Activated T-helper 1 cell treated with anti-CD3 and anti-CD28 coated beads, Interleukin-12 subunit alpha, Interleukin-12 subunit beta, Interleukin-2, Interleukin-4 antibody, amounts not matched to agents 30 ng/mL and 10 ng/mL and 1 ng/mL, durations not matched to agents 14 hours and 24 hours and 36 hours (primary cell): ENCODE measurements around the gene NKAIN2. TPM values are rescaled to one million over a fixed set of nuclear protein-coding genes. Genes with fewer than 3 reads are reported as not detected.

Experiments
- DNase-seq: peaks from one replicate; pipeline ENCODE4 v3.0.0; 2021; ENCODE audit warnings: low spot score
- H3K27ac Mint-ChIP-seq: one replicate; pipeline ENCODE4 v1.8.0; 2021; ENCODE audit warnings: mild to moderate bottlenecking, mixed read lengths
- H3K27me3 Mint-ChIP-seq: one replicate; pipeline ENCODE4 v1.8.0; 2022; ENCODE audit warnings: mild to moderate bottlenecking, moderate library complexity, mixed read lengths; ENCODE audit not compliant: insufficient read depth
- H3K36me3 Mint-ChIP-seq: one replicate; pipeline ENCODE4 v1.8.0; 2021; ENCODE audit warnings: low read depth, mixed read lengths
- H3K4me1 Mint-ChIP-seq: one replicate; pipeline ENCODE4 v1.8.0; 2021; ENCODE audit warnings: low read depth, mixed read lengths
- H3K4me3 Mint-ChIP-seq: one replicate; pipeline ENCODE4 v1.8.0; 2021; ENCODE audit warnings: mild to moderate bottlenecking, moderate library complexity, mixed read lengths
- H3K9me3 Mint-ChIP-seq: one replicate; pipeline ENCODE4 v1.8.0; 2021; ENCODE audit warnings: mixed read lengths
- intact Hi-C: fragments of 100-400 bp; cut with micrococcal nuclease; formaldehyde crosslinking; loops from one replicate; pipeline ENCODE4 v1.15.1; 2024
- total RNA-seq: library from RNA; stranded (reverse); gene quantifications from 2 replicates; pipeline ENCODE4 v1.2.3, GENCODE V29; 2022

The NKAIN2 gene
- total RNA-seq, 1 donor from 2014 or later: not detected

DNA sequence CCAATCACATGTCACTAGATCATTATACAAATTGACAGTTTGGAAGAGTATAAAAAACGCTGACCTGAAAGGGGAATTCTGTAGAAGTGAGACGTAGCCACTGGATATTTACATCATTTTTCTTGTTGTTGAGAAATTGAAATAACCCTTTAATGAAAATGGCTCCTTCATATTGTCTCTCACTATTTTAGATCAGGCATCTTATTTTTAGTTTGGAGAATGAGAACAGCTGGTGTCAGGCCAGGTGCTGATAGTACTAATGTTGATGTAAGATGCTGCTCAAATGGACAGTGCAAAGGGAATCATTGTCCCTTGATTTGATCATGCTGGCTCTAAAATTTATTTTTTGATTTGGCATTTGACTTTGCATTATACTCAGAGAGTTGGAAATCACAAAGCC is 17.4 kb downstream of the NKAIN2 start:
- intact Hi-C loops: no loop called here
- Mint-ChIP-seq H3K4me3 (no peak overlapping the region), H3K9me3 (no peaks in the 10 kb centered on the region), H3K36me3 (no peaks in the 10 kb centered on the region), H3K4me1 (no peaks in the 10 kb centered on the region), H3K27me3 (no peaks in the 10 kb centered on the region), H3K27ac (no peak overlapping the region)
- no peak for DNase-seq

DNA sequence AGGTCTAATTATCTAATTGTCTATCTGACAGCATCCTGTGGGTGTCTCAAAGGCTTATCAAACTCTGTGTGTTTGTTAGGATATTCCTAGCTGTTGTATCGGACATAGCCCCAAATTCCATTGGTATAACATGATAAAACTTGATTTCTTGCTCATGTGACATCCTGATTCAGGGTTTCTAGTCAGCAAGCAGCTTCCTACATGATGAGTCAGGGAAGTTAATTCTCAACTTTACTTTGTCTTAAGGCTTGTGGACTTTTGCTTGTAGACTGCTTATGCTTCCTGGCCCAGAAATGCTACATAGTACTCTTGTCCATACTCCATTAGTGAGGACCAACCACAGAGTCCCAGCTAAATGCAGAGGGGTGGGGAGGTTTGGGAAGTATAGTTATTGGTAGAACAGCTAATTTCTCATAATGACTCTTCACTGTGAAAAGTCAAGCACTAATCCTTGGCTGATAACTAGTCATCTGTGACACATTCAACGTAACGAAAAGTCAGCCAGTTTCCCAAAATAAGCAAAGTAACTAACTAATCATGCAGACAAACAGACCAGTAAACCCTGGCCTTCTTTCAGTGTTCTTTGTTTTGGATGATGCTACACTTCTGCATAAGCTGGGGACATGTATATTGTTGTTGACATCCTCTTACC is 25.8 kb downstream of the NKAIN2 start:
- intact Hi-C loops: no loop called here
- H3K4me3 Mint-ChIP-seq: no peak overlapping the region
- H3K36me3 Mint-ChIP-seq: no peaks in the 10 kb centered on the region
- no peak for DNase-seq
- H3K27ac Mint-ChIP-seq: no peak overlapping the region
- no peaks in the 10 kb centered on the region for H3K9me3 Mint-ChIP-seq
- no peaks in the 10 kb centered on the region for H3K27me3 Mint-ChIP-seq
- no peaks in the 10 kb centered on the region for H3K4me1 Mint-ChIP-seq

DNA sequence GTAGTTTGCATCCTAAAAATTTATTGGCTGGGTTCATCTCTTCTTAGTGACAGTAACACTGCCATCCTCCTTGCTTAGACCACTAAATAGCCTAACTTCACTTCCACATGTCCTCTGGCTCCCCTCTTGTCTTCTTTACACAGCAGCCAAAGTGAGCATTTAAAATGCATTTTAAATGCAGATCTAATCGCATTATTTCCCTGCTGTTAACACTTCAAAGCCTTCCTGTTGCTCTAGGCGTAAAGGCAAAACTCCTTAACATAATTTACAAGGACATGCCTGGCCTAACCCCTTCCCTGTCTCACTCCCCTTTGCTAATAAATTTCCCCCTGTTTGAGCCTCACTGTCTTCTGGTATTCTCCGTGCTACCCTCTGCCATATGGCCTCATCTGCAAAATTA is 26.5 kb downstream of the NKAIN2 start:
- Mint-ChIP-seq H3K4me1 (no peaks in the 10 kb centered on the region), H3K27ac (no peak overlapping the region), H3K36me3 (no peaks in the 10 kb centered on the region), H3K27me3 (no peaks in the 10 kb centered on the region), H3K4me3 (no peak overlapping the region), H3K9me3 (no peaks in the 10 kb centered on the region)
- intact Hi-C loops: no loop called here
- DNase-seq: no peak

DNA sequence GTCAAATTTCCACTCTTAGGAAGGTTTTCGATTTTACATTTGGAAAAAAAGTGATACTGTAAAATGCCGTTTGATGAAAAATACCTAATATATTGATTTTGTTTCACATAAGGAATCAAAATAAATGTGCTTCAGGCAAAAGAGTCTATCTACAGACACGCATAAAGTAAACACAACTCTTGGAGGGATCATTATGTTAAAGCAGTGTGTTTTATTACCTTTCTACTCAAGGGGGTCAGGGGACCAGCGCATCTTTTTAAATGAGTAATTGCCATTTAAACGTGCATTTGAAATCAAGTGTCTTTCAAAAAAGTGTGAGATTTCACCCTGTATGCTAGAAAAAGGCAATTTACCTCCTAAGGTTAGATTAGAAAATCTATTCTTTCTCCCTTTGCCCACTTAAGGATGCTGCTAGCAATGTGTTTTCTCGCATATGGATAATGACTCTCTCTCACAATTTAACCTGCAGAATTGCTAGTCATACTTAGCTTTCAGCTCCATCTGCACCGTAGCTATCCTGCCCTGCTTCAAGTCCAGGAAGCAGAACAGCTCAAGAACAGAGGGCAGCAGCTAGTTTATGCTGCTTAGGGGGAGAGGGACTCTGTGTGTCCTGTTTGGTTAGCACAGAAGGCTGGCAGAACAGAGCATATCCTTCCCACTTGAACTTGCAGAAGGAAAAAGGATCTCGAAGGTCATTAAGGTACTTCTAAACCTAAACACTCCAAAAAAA is 35.0 kb downstream of the NKAIN2 start:
- H3K9me3 Mint-ChIP-seq: no peaks in the 10 kb centered on the region
- intact Hi-C loops: no loop called here
- H3K36me3 Mint-ChIP-seq: no peaks in the 10 kb centered on the region
- no peaks in the 10 kb centered on the region for H3K4me1 Mint-ChIP-seq
- H3K27ac Mint-ChIP-seq: no peak overlapping the region
- no peak for DNase-seq
- no peak overlapping the region for H3K4me3 Mint-ChIP-seq
- no peaks in the 10 kb centered on the region for H3K27me3 Mint-ChIP-seq

DNA sequence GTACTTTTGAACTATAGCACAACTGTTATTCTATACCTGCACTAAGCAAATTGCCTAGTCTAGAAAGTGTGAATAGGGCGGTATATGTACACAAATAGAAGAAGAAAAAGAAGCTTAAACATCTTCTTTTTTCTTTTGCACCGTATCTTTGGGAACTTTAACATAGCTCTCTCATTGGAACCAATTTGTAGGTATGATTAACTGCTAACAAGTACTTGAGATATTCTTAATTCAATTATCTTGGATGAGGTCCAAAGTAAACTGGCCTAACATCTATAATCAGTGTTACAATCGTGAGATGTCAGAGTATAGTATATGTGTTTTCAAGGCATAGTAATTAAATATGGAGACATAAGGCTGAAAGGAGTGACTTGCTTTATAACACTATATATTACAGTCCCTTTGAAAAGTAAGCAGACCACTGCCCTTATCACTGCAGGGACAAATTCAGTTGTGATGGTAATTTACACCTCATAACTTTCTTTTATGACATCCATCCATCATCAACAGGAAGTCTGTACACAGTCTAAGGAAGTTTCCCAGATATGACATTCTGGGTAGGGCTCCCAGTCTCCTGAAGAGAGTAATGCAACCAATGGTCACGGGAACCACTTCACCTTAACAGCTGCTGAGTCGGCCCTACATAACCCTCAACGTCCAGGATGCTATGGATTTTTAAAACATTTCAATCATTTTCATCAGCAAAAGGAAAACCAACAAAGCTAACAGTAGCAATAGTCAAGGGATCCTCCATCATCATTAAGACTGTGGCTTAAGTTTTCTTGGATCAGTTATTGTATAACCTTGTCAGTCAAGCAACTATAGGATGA is 37.6 kb downstream of the NKAIN2 start:
- intact Hi-C loops: no loop called here
- Mint-ChIP-seq H3K4me1 (no peaks in the 10 kb centered on the region), H3K9me3 (no peaks in the 10 kb centered on the region), H3K36me3 (no peaks in the 10 kb centered on the region), H3K4me3 (no peak overlapping the region), H3K27ac (no peak overlapping the region), H3K27me3 (no peaks in the 10 kb centered on the region)
- no peak for DNase-seq

DNA sequence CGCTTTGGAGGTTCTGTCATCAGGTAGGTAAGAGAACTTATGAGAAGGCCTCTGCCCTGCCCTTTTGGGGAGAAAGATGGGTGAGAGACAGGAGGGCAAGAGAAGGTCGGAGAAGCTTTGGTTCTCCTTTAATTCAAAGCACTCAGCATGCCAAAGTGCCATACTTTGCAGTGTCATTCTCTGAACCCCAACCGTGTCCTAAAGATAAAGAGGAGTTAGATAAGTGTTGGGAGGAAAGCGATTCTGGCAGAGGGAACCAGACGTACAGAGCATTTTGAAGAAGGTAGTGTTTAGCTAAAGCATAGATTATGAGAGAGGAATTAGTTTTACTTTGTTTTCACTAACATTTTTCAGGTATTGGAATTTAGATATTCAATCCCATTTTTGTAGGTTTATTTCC is 40.3 kb downstream of the NKAIN2 start:
- no peak for DNase-seq
- Mint-ChIP-seq H3K27ac (no peak overlapping the region), H3K9me3 (no peaks in the 10 kb centered on the region), H3K4me1 (no peaks in the 10 kb centered on the region), H3K36me3 (no peaks in the 10 kb centered on the region), H3K4me3 (no peak overlapping the region), H3K27me3 (no peaks in the 10 kb centered on the region)
- intact Hi-C loops: no loop called here

DNA sequence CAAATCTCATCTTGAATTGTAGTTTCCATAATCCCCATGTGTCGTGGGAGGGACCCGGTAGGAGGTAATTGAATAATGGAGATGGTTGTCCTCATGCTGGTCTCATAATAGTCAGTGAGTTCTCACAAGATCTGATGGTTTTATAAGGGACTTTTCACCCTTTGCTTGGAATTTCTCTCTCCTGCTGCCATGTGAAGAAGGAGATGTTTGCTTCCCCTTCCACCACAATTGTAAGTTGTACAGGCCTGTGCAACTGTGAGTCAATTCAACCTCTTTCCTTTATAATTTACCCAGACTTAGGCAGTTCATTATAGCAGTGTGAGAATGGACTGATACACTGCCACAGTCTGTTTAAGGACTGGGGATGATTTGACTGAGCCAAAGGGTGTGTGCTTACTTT is 44.7 kb downstream of the NKAIN2 start:
- DNase-seq: no peak

DNA sequence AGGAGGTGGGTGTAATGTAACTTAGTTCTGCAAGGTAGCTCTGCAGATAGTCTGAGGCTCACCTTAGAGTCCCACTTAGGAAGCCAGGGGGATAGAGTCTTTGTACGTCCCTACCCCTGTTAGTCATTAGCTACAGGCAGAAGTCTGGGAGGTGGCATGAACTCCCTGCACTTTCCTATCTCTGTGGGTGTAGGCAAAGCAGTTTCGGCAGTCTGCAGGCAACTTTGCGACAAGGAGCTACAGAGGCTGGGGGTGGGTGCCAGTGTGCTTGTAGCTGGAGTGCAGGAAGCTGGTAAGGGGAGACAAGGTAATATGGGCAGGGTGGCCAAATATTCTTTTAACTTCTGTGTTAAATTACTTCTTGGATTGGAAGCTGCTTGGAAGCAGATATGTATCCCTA is 45.7 kb downstream of the NKAIN2 start:
- intact Hi-C loops: no loop called here
- Mint-ChIP-seq H3K27me3 (no peaks in the 10 kb centered on the region), H3K4me1 (no peaks in the 10 kb centered on the region)

More for the DNA sequence above, 44.7 kb downstream of the NKAIN2 start:
- H3K9me3 Mint-ChIP-seq: no peaks in the 10 kb centered on the region
- no peak overlapping the region for H3K27ac Mint-ChIP-seq
- no peaks in the 10 kb centered on the region for H3K4me1 Mint-ChIP-seq
- H3K4me3 Mint-ChIP-seq: no peak overlapping the region
- intact Hi-C loops: no loop called here
- H3K36me3 Mint-ChIP-seq: no peaks in the 10 kb centered on the region
- H3K27me3 Mint-ChIP-seq: no peaks in the 10 kb centered on the region

DNA sequence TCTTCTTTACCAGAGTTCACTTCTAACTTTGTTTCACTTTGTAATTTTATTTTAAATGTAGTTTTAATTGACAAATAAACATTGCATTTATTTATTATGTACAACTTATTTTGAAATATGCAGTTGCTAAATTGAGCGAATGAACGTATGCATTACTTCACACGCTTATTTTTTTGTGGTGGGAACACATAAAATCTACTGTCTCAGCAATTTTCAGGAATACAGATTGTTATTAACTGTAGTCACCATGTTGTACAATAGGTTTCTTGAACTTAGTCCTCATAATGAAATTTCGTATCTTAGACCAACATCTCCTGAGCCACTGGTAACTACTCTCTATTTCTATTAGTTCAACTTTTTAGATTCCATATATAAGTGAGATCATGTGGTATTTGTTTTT is 46.9 kb downstream of the NKAIN2 start:
- DNase-seq: no peak
- no peaks in the 10 kb centered on the region for H3K9me3 Mint-ChIP-seq
- H3K4me1 Mint-ChIP-seq: no peaks in the 10 kb centered on the region
- no peaks in the 10 kb centered on the region for H3K27me3 Mint-ChIP-seq
- intact Hi-C loops: no loop called here
- no peaks in the 10 kb centered on the region for H3K36me3 Mint-ChIP-seq
- H3K27ac Mint-ChIP-seq: no peak overlapping the region
- H3K4me3 Mint-ChIP-seq: no peak overlapping the region

More for the DNA sequence above, 45.7 kb downstream of the NKAIN2 start:
- no peaks in the 10 kb centered on the region for H3K9me3 Mint-ChIP-seq
- H3K4me3 Mint-ChIP-seq: no peak overlapping the region
- no peak for DNase-seq
- H3K36me3 Mint-ChIP-seq: no peaks in the 10 kb centered on the region
- no peak overlapping the region for H3K27ac Mint-ChIP-seq

DNA sequence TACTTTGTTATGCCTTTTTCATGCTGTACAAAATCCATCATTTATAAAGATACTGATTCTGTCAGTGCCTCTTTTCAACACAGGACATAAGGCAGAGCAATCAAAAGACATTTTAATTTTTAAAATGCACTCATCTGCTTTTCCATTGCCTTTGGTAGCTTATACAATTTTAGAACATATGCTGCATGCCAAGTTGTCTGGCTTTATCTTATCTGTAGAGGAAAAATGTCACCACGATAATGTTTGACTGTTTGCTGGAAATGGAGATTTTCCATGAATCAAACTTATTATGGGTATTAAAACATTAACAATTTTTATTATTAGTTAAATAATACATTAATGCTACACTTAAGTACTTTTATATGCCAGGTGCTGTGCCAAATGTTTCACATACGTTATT is 50.5 kb downstream of the NKAIN2 start:
- intact Hi-C loops: no loop called here
- Mint-ChIP-seq H3K36me3 (no peaks in the 10 kb centered on the region), H3K4me1 (no peaks in the 10 kb centered on the region), H3K27ac (no peak overlapping the region), H3K27me3 (no peaks in the 10 kb centered on the region), H3K4me3 (no peak overlapping the region), H3K9me3 (no peaks in the 10 kb centered on the region)
- DNase-seq: no peak

DNA sequence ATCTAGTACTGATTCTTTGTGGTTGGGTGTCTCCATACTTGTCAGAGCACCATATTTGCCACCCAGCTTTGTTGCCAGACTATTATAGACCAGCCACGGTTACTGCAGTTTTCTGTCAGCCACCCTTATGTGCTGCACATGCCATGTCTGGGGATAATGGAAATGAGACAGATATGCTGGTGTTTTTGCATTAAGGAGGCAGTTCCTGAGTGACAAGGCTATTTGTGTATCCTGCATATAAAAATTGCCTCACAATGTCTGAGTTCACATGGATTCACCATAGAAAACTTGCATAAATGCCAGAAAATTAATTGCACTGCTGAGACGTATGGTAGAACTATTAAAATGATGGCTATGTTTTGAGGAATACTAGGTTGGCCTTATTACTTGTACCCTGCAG is 51.8 kb downstream of the NKAIN2 start:
- Mint-ChIP-seq H3K4me3 (no peak overlapping the region), H3K36me3 (no peaks in the 10 kb centered on the region), H3K27me3 (no peaks in the 10 kb centered on the region), H3K27ac (no peak overlapping the region), H3K9me3 (no peaks in the 10 kb centered on the region), H3K4me1 (no peaks in the 10 kb centered on the region)
- no peak for DNase-seq
- intact Hi-C loops: no loop called here

DNA sequence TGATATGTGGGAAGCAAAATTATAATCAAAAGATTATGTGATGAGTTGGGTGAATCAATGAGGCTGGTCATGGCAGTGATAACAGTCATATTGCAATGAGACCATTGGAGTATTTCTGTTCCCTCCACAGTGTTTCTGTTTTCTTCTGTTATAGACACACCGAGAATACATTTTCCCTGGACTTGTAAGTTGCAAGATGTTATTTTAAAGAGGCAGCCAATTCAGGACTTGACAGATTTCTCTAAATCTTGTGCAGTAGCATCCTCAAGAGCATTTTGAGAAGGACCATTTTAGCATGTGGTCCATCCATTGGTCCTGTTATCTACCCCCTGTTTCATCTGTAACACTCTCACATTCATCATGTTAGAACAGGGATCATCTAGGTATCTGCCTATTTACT is 55.6 kb downstream of the NKAIN2 start:
- no peaks in the 10 kb centered on the region for H3K36me3 Mint-ChIP-seq
- H3K9me3 Mint-ChIP-seq: no peaks in the 10 kb centered on the region
- DNase-seq: no peak
- no peaks in the 10 kb centered on the region for H3K27me3 Mint-ChIP-seq
- no peak overlapping the region for H3K27ac Mint-ChIP-seq
- no peak overlapping the region for H3K4me3 Mint-ChIP-seq
- H3K4me1 Mint-ChIP-seq: no peaks in the 10 kb centered on the region
- intact Hi-C loops: no loop called here

DNA sequence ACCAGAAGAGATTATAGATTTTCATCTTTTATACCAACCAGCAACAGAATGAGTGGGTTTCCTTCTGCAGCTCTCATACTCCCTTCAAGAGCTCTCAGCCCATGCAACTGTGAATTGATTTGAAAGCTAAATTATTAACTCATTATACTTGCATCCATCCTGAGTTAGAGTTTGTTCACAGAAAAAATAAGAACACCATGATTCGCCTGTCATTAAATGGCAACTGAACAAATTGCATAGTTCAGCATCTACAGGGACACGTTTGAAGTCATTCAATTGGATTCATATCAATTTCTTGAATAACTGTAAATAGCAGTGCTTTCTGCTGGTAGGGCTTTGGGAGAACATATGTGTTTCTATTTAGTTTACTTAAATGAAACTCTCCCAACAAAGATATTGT is 65.7 kb downstream of the NKAIN2 start:
- Mint-ChIP-seq H3K4me1 (no peaks in the 10 kb centered on the region), H3K9me3 (no peaks in the 10 kb centered on the region), H3K4me3 (no peak overlapping the region), H3K27me3 (no peaks in the 10 kb centered on the region), H3K36me3 (no peaks in the 10 kb centered on the region), H3K27ac (no peak overlapping the region)
- intact Hi-C loops: no loop called here
- DNase-seq: no peak
